HG03196 (cell line): ENCODE results near the gene TENM3.

Source experiments
- ATAC-seq: cut with Tn5 transposase; IDR thresholded peaks from one replicate; pipeline ENCODE4 v1.9.1; 2021; ENCODE audit not compliant: unreplicated experiment

The TENM3 gene

DNA sequence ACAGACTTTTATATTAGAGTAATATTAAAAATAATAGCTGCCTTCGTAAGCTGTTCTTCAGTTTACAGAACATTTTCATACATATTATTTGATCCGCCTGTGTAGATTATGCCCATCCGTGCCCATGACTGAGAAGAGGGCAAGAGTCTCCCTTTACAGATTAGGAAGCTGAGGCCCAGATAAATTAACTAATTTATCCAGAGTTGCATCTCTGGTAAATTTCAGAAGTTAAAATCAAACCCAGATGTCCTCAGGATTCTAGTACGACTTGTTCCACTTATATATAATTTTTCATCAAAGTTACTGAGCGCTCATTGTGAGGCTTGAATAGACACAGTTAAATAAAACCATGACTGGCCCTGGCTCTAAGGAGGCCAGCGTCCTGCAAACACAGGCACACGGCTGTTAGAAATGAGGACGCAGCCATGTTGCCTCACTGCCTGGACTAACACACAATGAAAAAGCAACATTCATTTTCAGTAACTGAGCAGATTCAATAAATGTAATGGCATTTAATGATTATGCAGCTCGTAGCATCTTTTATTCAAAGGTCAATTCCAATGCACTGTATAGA lies 148.0 kb downstream of the TENM3 start:
- ATAC-seq: no peak

DNA sequence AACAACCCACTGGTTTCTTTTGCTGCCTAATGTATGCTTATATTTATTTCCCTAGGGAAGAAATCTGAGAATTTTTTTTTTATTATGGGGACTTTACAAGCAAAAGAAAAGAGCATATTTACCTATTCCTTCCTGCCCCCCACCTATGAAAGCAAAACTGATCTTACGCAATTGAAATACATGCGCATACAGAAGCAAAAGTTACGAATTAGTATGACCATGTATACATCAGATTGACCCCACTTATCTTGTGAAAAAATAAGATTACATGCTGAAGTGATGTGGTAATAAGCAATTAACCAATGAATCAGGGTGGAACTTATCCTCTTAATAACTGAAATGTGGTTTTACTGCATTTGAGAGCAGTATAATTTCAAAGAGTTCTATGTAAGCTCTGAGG lies 151.0 kb downstream of the TENM3 start:
- ATAC-seq: no peak

DNA sequence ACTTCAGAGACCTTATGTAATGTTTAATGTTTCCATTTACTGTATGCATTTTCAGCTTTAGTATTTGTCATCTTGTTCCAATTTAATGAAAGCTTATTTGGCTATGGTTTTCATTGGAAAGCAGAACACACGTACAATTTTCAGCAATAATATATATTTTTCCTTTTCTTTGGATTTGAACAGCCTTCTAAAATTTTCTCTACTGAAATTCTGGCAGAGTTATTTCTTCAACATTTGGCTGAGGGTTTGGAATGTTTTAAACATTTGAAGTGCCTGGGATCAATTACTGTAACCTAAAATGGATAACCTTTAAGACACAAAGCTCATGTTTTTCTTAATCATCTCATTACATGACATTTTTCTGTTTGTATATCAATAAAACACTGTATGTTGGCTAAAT lies 156.9 kb downstream of the TENM3 start:
- ATAC-seq: no peak

DNA sequence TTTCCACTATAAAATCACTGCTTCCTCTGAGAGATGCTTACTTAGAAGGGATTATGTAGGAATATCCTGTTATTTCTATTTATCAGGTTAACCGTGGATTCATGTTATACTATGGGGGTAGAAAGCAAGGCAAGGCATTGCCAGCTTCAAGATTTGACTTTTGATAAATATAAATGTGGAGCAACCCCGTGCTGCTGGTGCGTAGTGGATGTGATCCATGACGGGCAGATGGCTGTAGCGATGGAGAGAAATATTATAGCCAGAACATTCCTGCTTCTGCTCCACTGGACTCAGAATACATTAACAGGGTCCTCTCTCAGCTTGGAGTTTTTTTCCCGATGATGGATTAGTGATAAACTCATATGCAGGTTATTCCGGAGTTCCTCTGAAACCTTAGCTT lies 157.6 kb downstream of the TENM3 start:
- no peak for ATAC-seq

DNA sequence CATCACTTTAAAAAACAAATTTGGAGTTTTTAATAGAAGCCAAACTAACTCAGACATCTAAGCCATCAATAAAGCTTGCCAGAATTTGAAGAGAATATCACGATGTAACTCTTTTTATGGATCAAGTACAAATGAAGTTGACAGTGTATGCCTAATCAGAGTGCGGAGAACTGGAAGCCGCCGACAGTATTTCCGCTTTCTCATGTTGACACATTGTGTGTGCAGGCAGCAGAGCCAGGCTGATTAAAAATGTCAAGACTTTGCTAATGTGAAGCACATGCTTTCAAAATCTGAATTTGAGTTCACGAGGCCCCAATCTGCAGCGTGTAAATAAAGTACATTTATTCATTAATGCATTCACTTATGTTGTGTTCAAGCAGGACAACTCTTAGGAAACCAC lies 161.2 kb downstream of the TENM3 start:
- ATAC-seq: no peak

DNA sequence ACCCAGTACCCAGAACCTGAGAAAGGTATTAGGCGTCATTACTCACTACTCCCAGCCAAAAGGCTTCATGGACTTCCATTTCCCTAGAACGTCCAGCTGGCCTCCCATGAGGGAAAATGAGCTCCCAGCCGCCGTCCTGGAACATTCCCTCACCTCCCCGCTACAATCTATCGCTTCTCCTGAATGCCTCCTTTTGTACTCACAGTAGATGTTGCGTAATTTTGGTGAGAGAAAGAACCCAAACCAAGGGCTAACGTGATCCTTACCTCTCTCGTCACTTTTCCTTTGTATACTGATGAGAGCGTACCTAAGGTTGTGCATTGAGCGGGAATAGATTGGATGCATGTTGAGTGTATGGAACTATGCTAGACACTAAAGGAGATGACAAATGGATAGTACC lies 161.9 kb downstream of the TENM3 start:
- ATAC-seq: no peak

DNA sequence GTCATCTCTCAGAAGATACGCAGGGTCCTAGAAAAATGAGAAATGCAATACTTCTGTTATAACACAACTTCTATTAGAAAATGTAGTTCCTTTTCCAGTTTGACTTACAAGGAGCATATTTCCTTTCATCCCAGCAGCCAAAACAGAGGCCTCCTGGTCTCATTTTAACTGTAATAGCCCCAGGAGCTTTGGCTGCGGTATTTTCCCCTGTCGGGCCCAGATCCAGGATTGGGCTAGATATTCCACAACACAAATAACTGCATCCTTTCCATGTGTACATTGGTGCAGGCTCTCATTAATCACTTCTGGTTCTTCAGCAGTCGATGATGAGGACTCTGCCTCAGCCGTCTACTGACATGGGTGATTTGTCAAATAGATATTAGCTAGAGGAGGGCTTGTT lies 166.1 kb downstream of the TENM3 start:
- no peak for ATAC-seq

DNA sequence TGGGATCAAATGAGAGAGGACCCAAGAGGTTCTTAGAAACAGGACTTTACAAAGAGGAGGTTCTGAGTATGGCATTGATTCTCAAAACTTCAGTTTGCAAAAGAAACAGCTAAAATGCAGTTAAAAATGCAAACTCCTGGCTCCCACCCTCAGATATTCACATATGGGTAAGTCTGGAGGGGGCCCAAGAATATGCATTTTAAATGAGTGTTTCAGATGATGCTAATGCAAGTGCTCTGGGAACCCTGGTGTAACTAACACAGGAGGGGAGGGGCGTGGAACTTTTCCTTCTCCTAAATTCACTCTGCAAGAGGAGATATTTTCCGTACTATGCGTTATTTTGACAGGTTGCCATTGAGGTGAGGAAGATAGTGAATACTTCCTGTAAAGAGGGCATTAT lies 168.2 kb downstream of the TENM3 start:
- ATAC-seq: no peak

DNA sequence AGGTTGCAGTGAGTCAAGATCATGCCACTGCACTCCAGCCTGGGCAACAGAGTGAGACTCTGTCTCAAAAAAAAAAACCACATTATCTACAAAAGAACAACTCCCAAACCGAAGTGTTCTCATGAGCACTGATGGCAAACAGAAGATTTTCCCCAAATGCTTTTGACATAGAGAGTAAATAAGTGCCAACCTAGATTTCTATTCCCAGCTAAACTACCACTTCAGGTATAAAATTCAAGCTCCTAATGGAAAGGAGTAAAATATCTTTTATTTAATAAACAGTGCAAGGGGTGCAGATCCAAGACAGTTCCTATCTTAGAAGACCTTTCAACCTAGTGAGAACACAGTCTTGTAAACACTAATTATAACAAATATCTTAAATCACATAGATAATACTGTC lies 170.3 kb downstream of the TENM3 start:
- no peak for ATAC-seq

DNA sequence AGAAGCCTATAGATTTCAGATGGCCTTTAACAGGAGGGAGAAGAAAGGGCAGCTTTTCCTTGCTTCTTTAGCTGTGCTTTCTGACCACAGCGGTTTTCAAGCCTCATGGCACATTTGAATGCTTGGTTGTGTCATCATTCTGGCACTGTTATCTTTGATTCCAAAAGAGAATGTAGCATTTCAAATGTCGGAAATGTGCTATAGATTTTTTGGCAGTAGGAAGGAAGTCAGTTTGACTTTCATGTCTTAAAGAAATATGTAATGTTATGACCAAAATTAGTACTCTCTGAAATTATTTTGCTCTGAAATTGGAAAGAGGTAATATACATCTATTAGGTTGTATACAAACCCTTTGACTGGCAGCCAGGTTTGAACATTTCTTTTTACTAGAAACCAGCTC lies 171.9 kb downstream of the TENM3 start:
- ATAC-seq: no peak

DNA sequence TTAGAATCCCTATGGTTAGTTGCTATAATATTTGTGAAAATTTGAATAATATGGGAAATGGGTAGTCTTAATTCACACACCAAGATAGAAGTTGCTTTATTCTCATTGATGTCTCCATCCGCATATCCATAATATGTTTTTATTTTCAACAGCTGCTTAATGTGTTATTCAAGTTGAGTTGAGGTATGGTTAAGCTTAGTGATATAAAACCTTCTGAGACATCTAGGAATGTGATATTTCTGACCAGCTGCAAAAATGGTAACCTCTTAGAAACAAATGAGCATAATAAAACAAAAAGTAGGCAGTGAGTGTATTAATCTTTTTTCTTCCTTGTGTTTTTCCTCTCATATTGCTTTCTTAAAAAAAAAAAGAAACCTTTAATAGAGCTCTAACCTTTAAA lies 172.9 kb downstream of the TENM3 start:
- no peak for ATAC-seq

DNA sequence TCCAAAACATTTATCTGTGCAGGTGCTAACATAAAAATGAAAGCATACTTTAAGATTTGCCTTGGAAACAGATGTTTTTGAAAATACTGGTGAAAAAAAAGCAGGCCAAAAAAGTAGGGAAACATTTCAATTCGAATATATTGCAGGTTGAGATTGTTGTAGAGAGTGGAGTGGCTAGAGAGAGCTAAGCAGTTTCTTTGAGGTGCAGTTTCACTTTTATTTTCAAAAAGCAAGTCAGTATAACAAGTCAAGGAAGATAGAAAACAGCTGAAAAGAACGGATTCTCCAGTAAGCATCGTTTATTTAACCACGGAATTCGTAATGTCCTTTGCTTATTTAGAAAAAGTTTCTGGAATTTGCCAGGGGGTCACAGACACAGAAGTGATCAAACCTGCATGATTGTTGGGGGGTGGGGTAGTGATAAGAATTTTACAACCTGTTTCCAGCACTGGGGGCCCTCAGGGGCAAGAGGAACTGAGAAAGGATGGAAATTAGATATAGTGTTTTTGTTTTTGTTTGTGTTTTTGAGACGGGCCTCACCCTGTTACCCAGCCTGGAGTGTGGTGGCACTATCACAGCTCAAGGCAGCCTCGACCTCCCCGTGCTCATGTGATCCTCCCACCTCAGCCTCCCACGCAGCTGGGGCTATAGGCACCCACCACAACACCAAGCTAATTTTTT lies 175.0 kb downstream of the TENM3 start:
- no peak for ATAC-seq

DNA sequence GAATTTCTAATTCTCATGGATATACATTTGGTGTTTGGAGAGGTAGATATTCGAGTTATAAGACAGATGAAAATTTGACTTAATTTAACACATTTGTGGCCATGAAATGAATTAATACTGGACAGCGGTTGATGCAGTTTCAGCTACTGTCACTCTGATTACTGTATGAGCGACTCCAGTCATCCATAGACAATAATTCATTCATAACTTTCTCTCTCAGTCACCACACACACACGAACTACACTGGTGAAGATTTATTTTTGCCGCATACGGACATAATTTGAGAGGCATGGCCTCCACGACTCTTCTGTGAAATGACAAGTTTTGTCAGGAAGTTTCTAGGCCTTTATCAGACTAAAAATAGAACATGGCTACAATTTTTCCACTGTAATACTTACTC lies 177.0 kb downstream of the TENM3 start:
- no peak for ATAC-seq

DNA sequence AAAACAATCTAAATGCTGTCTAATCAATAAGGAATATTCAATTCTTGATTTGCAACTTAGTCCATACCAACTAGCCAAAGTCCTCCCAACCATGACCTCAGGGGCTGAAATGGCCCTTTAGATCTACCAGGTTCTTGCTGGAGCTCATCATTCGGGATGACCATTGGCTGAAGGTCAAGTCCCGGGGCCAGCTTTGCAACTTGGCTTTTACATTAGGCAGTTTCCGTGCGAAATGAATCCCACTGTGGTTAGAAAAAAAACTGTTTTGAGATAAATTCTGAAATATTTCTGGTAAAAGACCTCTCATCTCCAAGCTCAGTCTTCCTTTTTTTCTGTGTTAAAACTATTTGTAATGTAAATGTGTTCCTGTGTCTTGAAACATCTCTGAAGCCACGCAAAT lies 178.6 kb downstream of the TENM3 start:
- no peak for ATAC-seq

DNA sequence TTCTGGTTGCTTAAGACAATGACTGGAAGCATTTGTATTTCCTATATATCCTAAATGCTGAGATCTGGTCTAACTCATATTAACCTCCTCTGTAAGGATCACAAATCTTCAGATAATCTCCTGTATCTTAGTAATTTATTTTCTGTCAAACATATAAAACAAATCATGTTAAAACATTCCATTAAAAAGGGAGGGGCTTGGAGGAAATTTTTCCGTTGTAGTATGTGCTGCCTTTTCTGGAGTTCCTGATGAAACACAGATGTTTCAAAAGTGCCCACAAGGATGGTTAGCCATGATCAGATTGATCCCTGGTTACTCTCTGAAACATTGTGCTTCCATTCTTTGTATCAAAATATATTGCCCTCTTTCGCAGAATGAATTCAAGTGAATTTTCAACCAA lies 182.1 kb downstream of the TENM3 start:
- no peak for ATAC-seq

DNA sequence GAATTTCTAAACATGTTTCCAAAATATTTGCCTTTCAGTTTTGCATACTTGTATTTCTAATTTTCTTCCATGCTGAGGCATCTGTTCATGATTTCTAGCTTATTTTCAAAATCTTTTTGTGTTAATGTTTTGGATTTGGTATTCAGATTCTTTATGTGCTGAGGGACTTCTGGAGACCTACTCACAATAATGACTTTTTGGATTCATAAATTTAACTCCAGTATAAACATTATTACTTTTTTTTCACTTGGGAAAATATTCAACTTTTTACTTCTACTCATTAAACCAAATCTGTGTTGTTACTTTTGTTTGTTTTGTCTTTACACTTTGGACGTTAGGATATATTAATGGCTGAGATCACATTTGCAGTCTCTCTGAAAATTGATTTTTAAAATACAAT lies 183.7 kb downstream of the TENM3 start:
- no peak for ATAC-seq

DNA sequence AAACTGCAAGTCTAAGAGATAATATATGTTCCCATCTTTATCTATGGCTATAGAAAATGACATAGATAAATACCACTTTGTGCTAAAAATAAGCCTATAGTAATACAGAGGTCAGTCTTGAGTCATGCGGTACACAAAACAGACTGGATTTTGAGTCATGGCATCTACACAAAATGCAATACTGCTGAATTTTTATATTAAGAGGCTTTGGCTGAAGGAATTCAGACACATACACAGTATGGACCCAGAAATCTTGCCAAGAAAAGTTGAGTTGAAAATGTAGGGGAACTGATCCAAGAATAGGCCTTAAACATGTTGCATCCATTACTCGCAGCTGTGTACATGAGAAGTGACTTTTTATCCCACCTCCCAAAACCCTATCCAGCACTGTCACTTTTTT lies 184.4 kb downstream of the TENM3 start:
- ATAC-seq: no peak

DNA sequence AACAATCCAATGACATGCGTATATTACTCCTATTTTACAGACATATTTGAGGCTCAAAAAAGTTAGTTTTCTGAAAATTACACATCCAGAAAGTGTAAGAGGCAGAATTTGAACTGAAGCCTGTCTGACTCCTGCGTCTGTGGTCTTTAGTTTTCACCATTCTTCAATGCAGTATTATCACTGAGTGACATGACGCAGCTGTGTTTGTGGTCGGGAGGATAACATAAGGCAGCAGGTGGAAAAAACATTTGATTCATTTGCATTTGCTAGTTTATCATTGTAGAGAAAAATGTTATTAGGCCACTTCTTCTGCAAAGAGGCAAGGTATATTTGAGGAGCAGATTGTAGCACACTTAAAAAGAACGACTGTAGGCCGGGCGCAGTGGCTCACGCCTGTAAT lies 186.7 kb downstream of the TENM3 start:
- ATAC-seq: no peak

DNA sequence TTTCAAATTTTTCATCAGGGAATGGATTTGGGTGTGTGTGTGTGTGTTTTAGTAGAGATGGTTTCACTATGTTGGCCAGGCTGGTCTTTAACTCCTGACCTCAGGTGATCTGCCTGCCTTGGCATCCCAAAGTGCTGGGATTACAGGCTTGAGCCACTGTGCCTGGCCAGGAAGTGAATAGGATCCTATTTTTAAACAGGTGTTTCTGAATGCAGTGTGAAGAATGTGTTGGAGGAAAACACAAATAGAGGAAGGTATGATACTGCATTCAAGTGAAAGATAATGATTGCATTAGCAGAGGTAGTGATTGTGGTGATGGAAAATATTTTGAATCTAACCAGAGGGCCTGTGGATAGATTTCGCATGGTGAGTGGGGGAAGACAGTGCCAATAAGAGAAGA lies 189.6 kb downstream of the TENM3 start:
- ATAC-seq: no peak

DNA sequence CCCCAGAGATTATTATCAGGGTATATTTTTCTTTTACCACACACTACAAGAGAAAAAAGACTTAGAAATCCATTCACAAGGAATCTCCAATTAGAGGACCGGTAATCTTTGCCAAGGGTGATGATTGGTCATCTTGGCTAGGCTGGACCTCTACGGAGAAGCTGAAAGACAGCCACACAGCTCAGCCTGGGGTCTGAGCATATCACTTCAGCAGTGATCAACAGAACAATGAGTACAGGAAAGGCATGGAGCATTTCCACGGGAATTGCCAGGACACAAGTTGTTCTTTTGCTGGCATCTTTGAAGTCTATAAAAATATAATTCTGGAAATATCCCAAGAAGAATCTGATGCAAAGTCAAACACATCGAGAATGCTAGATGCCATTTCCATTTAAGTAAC lies 191.5 kb downstream of the TENM3 start:
- ATAC-seq: no peak

DNA sequence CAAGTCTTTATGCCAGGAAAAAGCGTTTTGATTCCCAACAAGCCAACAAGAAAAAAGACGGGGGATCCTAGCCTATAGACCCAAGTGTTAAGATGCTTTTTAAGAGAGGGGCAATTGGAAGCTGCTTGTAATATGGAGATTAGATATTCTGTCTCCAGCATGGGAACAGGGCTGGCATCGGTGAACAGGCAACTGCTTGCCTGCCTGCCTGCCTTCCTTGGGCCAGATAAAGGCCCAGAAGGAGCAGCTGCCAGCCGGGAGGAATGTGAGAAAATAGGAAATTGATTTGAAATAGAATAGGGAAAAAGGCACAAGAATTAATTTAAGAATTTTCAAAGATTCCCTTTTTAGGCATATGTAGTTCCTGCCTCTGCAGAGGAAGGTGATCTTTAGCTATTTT lies 192.2 kb downstream of the TENM3 start:
- no peak for ATAC-seq

DNA sequence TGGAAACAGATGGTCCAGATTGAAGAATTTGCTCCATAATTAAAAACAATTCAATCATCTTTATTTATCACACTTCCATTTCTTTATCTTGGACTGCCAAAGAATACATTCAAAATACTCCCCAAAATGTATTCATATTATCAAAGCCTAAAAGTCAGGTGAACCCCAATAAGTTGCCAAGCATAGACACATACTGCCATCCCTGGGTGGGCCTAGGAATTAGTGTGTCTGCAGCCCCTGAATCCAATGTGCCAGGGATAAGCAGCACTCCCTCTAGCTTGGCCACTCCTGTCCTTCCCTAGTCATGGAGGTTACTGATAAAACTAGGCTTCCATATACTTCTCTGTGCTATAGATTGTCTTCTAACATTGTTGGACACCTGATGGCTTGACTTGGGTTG lies 199.9 kb downstream of the TENM3 start:
- no peak for ATAC-seq

DNA sequence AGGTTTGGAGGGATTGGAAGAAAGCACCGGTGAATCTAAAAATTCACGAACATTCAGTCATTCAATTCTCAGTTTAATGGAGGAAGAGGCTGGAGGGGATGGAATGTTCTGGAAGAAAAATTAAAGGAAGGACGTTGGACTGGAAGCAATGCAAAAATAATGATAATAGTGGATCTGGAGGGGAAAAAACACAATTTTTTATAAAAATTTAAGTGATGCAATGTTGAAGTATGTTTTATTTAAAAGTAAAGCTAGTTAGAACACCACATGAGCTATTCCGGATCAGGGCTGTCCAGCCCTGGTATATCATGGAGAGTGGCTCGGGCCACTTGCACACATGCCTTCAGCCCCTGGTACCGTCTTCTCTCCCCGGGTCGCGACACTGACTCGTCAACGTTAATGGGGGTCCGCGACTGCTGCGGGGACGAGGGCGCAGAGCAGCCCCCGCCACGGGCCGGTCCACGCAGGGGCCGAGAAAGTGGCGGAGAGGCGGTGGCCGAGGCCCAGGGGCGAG lies 204.6 kb downstream of the TENM3 start:
- no peak for ATAC-seq
